ENCODE measurements around the gene UBE2O.

- TF ChIP-seq CTCF (IDR thresholded peaks at IDR 0.05; ENCODE audit: extremely low read depth in 1 of 2, insufficient read depth in 1 of 2, low read depth in 1 of 2, low read length in 2 of 2) (no peak), POLR2AphosphoS5 (IDR thresholded peaks at IDR 0.05; ENCODE audit: insufficient read depth, low read depth, low read length) (no peak), POLR2A (IDR thresholded peaks at IDR 0.05; ENCODE audit: low read depth, low read length) (no peak), GATA2 (IDR thresholded peaks at IDR 0.05; ENCODE audit: insufficient read depth, insufficient read length, low read depth, low read length) (no peak), MYC (IDR thresholded peaks at IDR 0.05; ENCODE audit: low read depth, low read length) (no peak), EZH2 (IDR thresholded peaks at IDR 0.05; ENCODE audit: borderline replicate concordance, low read depth, low read length, severe bottlenecking) (no peak), FOS (IDR thresholded peaks at IDR 0.05; ENCODE audit: borderline replicate concordance, insufficient read depth, low read length) (no peak)
Observed at GRCh38 chr17:76405967-76406647, 46.8 kb downstream of the UBE2O start.
